ENCODE measurements around the gene LMO1. TPM values are rescaled to one million over a fixed set of nuclear protein-coding genes. Genes with fewer than 3 reads are reported as not detected.

The LMO1 gene
- polyA plus RNA-seq, 1 donor (not counting 4 experiments of a cell fraction or from before 2014, with no cell fraction given), result 0.08 TPM

GRCh38 chr11:8230921-8231847, 32.5 kb downstream of the LMO1 start:
- dilution Hi-C loops (cut with MboI; ENCODE audit: extremely low pct_ligation_motif_present, low sequenced_read_pairs), result no loop called here
- TF ChIP-seq CTCF (optimal IDR thresholded peaks at IDR 0.05 in 1 of 3, IDR thresholded peaks at IDR 0.05 in 1 of 3, conservative IDR thresholded peaks at IDR 0.05 in 1 of 3; ENCODE audit: extremely low read depth in 1 of 3, insufficient read depth in 2 of 3, low read length in 3 of 3), result no peak
- no peak for TF ChIP-seq EZH2 (IDR thresholded peaks at IDR 0.05; ENCODE audit: low read length)
- Histone ChIP-seq H3K4me2 (ENCODE audit: control insufficient read depth, extremely low read depth, insufficient read depth, low read depth, low read length) (no peak overlapping the region), H2AFZ (ENCODE audit: control insufficient read depth, low read length) (no peak overlapping the region), H3K36me3 (ENCODE audit: control insufficient read depth in 2 of 2, extremely low read depth in 1 of 2, insufficient read depth in 2 of 2, low read length in 2 of 2) (no peaks in the 10 kb centered on the region), H3K9me3 (ENCODE audit: control insufficient read depth, low read depth, low read length) (no peaks in the 10 kb centered on the region), H3K9ac (ENCODE audit: control insufficient read depth, extremely low read depth, insufficient read depth, low read length) (no peak overlapping the region), H3K27ac (ENCODE audit: control insufficient read depth, insufficient read depth, low read length) (no peak overlapping the region), H3K4me3 (ENCODE audit: control insufficient read depth in 2 of 3, extremely low read depth in 1 of 3, insufficient read depth in 2 of 3, low read depth in 1 of 3, low read length in 3 of 3) (no peak overlapping the region), H3K9me1 (ENCODE audit: control insufficient read depth, extremely low read depth, insufficient read depth, low read length) (peaks cover 6% of the 10 kb centered on the region), H3K27me3 (ENCODE audit: control insufficient read depth, extremely low read depth, insufficient read depth, low read length) (peaks cover 5% of the 10 kb centered on the region), H4K20me1 (ENCODE audit: control insufficient read depth, extremely low read depth, insufficient read depth, low read length) (peaks cover 18% of the 10 kb centered on the region), H3K79me2 (ENCODE audit: control insufficient read depth, insufficient read depth, low read length) (no peaks in the 10 kb centered on the region), H3K4me1 (ENCODE audit: control insufficient read depth, extremely low read depth, insufficient read depth, low read length) (peaks cover 52% of the 10 kb centered on the region)
- FAIRE-seq, result no peak
- no peak for DNase-seq (ENCODE audit: low read depth, low spot score)

- H3K27ac ChIP-seq (ENCODE audit: control insufficient read depth, insufficient read depth, low read length), result no peak overlapping the region
- DNase-seq (ENCODE audit: low read depth, low spot score), result no peak
These were observed 33.4 kb downstream of the LMO1 start for GRCh38 chr11:8230178-8230859.

More at GRCh38 chr11:8230178-8230859, 33.4 kb downstream of the LMO1 start:
- Histone ChIP-seq H3K9me3 (ENCODE audit: control insufficient read depth, low read depth, low read length) (no peaks in the 10 kb centered on the region), H3K27me3 (ENCODE audit: control insufficient read depth, extremely low read depth, insufficient read depth, low read length) (peaks cover 5% of the 10 kb centered on the region), H3K4me1 (ENCODE audit: control insufficient read depth, extremely low read depth, insufficient read depth, low read length) (peaks cover 52% of the 10 kb centered on the region), H3K9ac (ENCODE audit: control insufficient read depth, extremely low read depth, insufficient read depth, low read length) (no peak overlapping the region), H3K4me3 (ENCODE audit: control insufficient read depth in 2 of 3, extremely low read depth in 1 of 3, insufficient read depth in 2 of 3, low read depth in 1 of 3, low read length in 3 of 3) (no peak overlapping the region), H2AFZ (ENCODE audit: control insufficient read depth, low read length) (no peak overlapping the region), H3K79me2 (ENCODE audit: control insufficient read depth, insufficient read depth, low read length) (no peaks in the 10 kb centered on the region), H4K20me1 (ENCODE audit: control insufficient read depth, extremely low read depth, insufficient read depth, low read length) (peaks cover 18% of the 10 kb centered on the region), H3K4me2 (ENCODE audit: control insufficient read depth, extremely low read depth, insufficient read depth, low read depth, low read length) (peak overlapping the region; percentile 59), H3K36me3 (ENCODE audit: control insufficient read depth in 2 of 2, extremely low read depth in 1 of 2, insufficient read depth in 2 of 2, low read length in 2 of 2) (no peaks in the 10 kb centered on the region), H3K9me1 (ENCODE audit: control insufficient read depth, extremely low read depth, insufficient read depth, low read length) (peaks cover 6% of the 10 kb centered on the region)
- no peak for FAIRE-seq
- peak; percentile 7 to 34 (median 28) for TF ChIP-seq CTCF (optimal IDR thresholded peaks at IDR 0.05 in 1 of 3, IDR thresholded peaks at IDR 0.05 in 1 of 3, conservative IDR thresholded peaks at IDR 0.05 in 1 of 3; ENCODE audit: extremely low read depth in 1 of 3, insufficient read depth in 2 of 3, low read length in 3 of 3)
- TF ChIP-seq EZH2 (IDR thresholded peaks at IDR 0.05; ENCODE audit: low read length), result no peak
- dilution Hi-C loops (cut with MboI; ENCODE audit: extremely low pct_ligation_motif_present, low sequenced_read_pairs), result no loop called here

Data from keratinocyte (primary cell).